ENCODE measurements around the gene EDIL3. TPM values are rescaled to one million over a fixed set of nuclear protein-coding genes. Genes with fewer than 3 reads are reported as not detected.

Gene EDIL3
- total RNA-seq, 1 experiment from 2014 or later, result 0.32 TPM

DNA sequence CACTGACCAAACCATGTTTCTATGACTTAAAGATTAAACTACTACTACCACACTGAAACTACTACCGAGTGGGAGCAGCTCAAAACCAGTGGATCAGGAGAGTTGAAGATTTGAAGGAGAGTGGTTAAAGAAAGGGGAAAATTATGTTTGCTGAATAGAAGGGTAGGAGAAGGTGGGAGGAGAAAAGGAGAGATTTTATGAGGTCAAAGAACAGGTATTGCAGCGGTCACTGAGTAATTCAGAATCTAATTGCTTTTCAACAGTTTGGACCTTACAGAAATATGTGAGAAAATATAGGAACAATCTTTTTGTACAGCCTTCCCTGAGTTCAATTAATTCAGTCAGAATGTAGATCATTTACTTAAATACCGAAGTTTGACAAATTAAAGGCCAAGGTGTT, 24.6 kb downstream of the EDIL3 start:
- TF ChIP-seq, protein P1, sequence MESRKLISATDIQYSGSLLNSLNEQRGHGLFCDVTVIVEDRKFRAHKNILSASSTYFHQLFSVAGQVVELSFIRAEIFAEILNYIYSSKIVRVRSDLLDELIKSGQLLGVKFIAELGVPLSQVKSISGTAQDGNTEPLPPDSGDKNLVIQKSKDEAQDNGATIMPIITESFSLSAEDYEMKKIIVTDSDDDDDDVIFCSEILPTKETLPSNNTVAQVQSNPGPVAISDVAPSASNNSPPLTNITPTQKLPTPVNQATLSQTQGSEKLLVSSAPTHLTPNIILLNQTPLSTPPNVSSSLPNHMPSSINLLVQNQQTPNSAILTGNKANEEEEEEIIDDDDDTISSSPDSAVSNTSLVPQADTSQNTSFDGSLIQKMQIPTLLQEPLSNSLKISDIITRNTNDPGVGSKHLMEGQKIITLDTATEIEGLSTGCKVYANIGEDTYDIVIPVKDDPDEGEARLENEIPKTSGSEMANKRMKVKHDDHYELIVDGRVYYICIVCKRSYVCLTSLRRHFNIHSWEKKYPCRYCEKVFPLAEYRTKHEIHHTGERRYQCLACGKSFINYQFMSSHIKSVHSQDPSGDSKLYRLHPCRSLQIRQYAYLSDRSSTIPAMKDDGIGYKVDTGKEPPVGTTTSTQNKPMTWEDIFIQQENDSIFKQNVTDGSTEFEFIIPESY (IDR thresholded peaks at IDR 0.05; ENCODE audit: extremely low read depth, insufficient replicate concordance, low read length), result no peak
- no peak for TF ChIP-seq SP1 (IDR thresholded peaks at IDR 0.05; ENCODE audit: low read depth)
- TF ChIP-seq, protein P2, sequence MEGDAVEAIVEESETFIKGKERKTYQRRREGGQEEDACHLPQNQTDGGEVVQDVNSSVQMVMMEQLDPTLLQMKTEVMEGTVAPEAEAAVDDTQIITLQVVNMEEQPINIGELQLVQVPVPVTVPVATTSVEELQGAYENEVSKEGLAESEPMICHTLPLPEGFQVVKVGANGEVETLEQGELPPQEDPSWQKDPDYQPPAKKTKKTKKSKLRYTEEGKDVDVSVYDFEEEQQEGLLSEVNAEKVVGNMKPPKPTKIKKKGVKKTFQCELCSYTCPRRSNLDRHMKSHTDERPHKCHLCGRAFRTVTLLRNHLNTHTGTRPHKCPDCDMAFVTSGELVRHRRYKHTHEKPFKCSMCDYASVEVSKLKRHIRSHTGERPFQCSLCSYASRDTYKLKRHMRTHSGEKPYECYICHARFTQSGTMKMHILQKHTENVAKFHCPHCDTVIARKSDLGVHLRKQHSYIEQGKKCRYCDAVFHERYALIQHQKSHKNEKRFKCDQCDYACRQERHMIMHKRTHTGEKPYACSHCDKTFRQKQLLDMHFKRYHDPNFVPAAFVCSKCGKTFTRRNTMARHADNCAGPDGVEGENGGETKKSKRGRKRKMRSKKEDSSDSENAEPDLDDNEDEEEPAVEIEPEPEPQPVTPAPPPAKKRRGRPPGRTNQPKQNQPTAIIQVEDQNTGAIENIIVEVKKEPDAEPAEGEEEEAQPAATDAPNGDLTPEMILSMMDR (IDR thresholded peaks at IDR 0.05 in 2 of 3, conservative IDR thresholded peaks at IDR 0.05 in 1 of 3; ENCODE audit: borderline replicate concordance in 1 of 3, insufficient read depth in 1 of 3, low read depth in 2 of 3, low read length in 2 of 3), result no peak
- TF ChIP-seq MAX (IDR thresholded peaks at IDR 0.05), result no peak
- TF ChIP-seq YY1 (IDR thresholded peaks at IDR 0.05; ENCODE audit: extremely low read depth, insufficient replicate concordance, low read depth, low read length), result no peak
- Histone ChIP-seq H3K27me3 (ENCODE audit: insufficient read depth, low read length) (no peaks in the 10 kb centered on the region), H3K4me1 (ENCODE audit: control insufficient read depth in 1 of 2, insufficient read depth in 2 of 2, low read length in 2 of 2) (no peaks in the 10 kb centered on the region), H3K9me3 (ENCODE audit: control insufficient read depth in 1 of 2, insufficient read depth in 1 of 2, low read depth in 1 of 2, low read length in 2 of 2) (no peaks in the 10 kb centered on the region), H3K9ac (ENCODE audit: low read length) (no peak overlapping the region), H3K79me2 (ENCODE audit: insufficient read depth, low read length) (no peaks in the 10 kb centered on the region), H4K20me1 (ENCODE audit: insufficient read depth) (no peaks in the 10 kb centered on the region), H3K9me2 (ENCODE audit: insufficient read depth) (no peaks in the 10 kb centered on the region), H2AFZ (ENCODE audit: low read depth, low read length, poor library complexity, severe bottlenecking) (no peak overlapping the region), H3K36me3 (ENCODE audit: control insufficient read depth in 1 of 2, insufficient read depth in 2 of 2, low read length in 2 of 2) (no peaks in the 10 kb centered on the region), H3K4me2 (ENCODE audit: low read length) (no peak overlapping the region), H3K4me3 (replicated peaks in 1 of 2; ENCODE audit: low read depth in 1 of 2, low read length in 2 of 2) (no peak overlapping the region), H3K27ac (ENCODE audit: low read depth, low read length) (no peak overlapping the region)
- BruUV-seq (replicated peaks), result no TSS peak
- POLR2A ChIA-PET, result no interaction called here
- RAD21 ChIA-PET (ENCODE audit: low non-redundant PET in 1 of 2, low total read pairs in 2 of 2, uncharacterized antibody in 2 of 2, unreplicated experiment in 2 of 2), result no interaction called here
- CTCF ChIA-PET, result no interaction called here
- intact Hi-C loops (cut with micrococcal nuclease), result no loop called here
- DNase-seq (ENCODE audit: low read depth, low spot score) (no peak), ATAC-seq (no peak)

All from HCT116 (cell line).